H9 (cell line): ENCODE results near the gene NEK4. TPM values are rescaled to one million over a fixed set of nuclear protein-coding genes. Genes with fewer than 3 reads are reported as not detected.
A peak's percentile ranks its signal among the peaks of the same experiment; 100 is the strongest.

Experiments
- DNase-seq: peaks from one replicate; pipeline ENCODE4 v3.0.0-alpha.2; 2017
- H2AFZ ChIP-seq: one replicate; pipeline ENCODE4 v1.6.1; 2013; ENCODE audit warnings: mild to moderate bottlenecking, low read length, control low read depth, moderate library complexity
- H2AK5ac ChIP-seq: 2 replicates; pipeline ENCODE4 v1.6.1; 2013; ENCODE audit warnings: low read length, control low read depth, mixed read lengths; ENCODE audit not compliant: insufficient read length
- H2BK120ac ChIP-seq: one replicate; pipeline ENCODE4 v1.6.1; 2013; ENCODE audit warnings: low read depth, mild to moderate bottlenecking, low read length, control low read depth, inconsistent platforms; ENCODE audit not compliant: poor library complexity, severe bottlenecking
- H2BK12ac ChIP-seq: 2 replicates; pipeline ENCODE4 v1.6.1; 2013; ENCODE audit warnings: low read length, control low read depth, mixed read lengths, low read depth; ENCODE audit not compliant: insufficient read length
- H2BK15ac ChIP-seq: 2 replicates; pipeline ENCODE4 v1.6.1; 2013; ENCODE audit warnings: low read depth, low read length, control low read depth
- H2BK20ac ChIP-seq: one replicate; pipeline ENCODE4 v1.6.1; 2013; ENCODE audit warnings: low read depth, mild to moderate bottlenecking, low read length, control low read depth, inconsistent platforms; ENCODE audit not compliant: poor library complexity, severe bottlenecking
- H2BK5ac ChIP-seq: 2 replicates; pipeline ENCODE4 v1.6.1; 2013; ENCODE audit warnings: low read length, control low read depth, mixed read lengths; ENCODE audit not compliant: insufficient read length
- H3K14ac ChIP-seq: 2 replicates; pipeline ENCODE4 v1.6.1; 2013; ENCODE audit warnings: low read length, control low read depth; ENCODE audit not compliant: insufficient read depth
- H3K18ac ChIP-seq: 2 replicates; pipeline ENCODE4 v1.6.1; 2013; ENCODE audit warnings: low read depth, mild to moderate bottlenecking, mixed read lengths, low read length, control low read depth; ENCODE audit not compliant: insufficient read length
- H3K23ac ChIP-seq: 2 replicates; pipeline ENCODE4 v1.6.1; 2013; ENCODE audit warnings: low read length, control low read depth, mixed read lengths, low read depth; ENCODE audit not compliant: insufficient read length
- H3K23me2 ChIP-seq: 2 replicates; pipeline ENCODE4 v1.6.1; 2013; ENCODE audit warnings: low read depth, mild to moderate bottlenecking, mixed read lengths, low read length, control low read depth; ENCODE audit not compliant: insufficient read length, poor library complexity, severe bottlenecking
- H3K27ac ChIP-seq: 2 replicates; pipeline ENCODE4 v1.5.1; 2013; ENCODE audit warnings: low read length, control low read depth, mixed read lengths, low read depth; ENCODE audit not compliant: insufficient read length
- H3K27me3 ChIP-seq: 2 replicates; pipeline ENCODE4 v1.6.1; 2013; ENCODE audit warnings: low read length, control low read depth, inconsistent platforms; ENCODE audit not compliant: insufficient read depth
- H3K4ac ChIP-seq: 2 replicates; pipeline ENCODE4 v1.6.1; 2013; ENCODE audit warnings: low read depth, mild to moderate bottlenecking, control low read depth, inconsistent platforms, low read length, moderate library complexity
- H3K4me1 ChIP-seq: 2 replicates; pipeline ENCODE4 v1.6.1; 2013; ENCODE audit warnings: low read length, control low read depth, inconsistent platforms; ENCODE audit not compliant: insufficient read depth
- H3K4me2 ChIP-seq: 2 replicates; pipeline ENCODE4 v1.6.1; 2013; ENCODE audit warnings: low read length, control low read depth, mixed read lengths; ENCODE audit not compliant: insufficient read length, insufficient read depth
- H3K56ac ChIP-seq: 2 replicates; pipeline ENCODE4 v1.6.1; 2013; ENCODE audit warnings: low read depth, mild to moderate bottlenecking, mixed read lengths, low read length, control low read depth; ENCODE audit not compliant: insufficient read length
- H3K79me1 ChIP-seq: 2 replicates; pipeline ENCODE4 v1.6.1; 2013; ENCODE audit warnings: low read depth, mild to moderate bottlenecking, moderate library complexity, low read length, control low read depth, inconsistent platforms; ENCODE audit not compliant: insufficient read depth, poor library complexity, severe bottlenecking
- H3K79me2 ChIP-seq: 2 replicates; pipeline ENCODE4 v1.6.1; 2013; ENCODE audit warnings: low read length, control low read depth, inconsistent platforms; ENCODE audit not compliant: insufficient read depth
- H3K9ac ChIP-seq: 2 replicates; pipeline ENCODE4 v1.6.1; 2013; ENCODE audit warnings: low read length, control low read depth, mixed read lengths; ENCODE audit not compliant: insufficient read length; ENCODE audit errors: extremely low read depth
- H3K9me3 ChIP-seq: one replicate; pipeline ENCODE4 v1.6.1; 2013; ENCODE audit warnings: low read depth, low read length, inconsistent platforms; ENCODE audit not compliant: control insufficient read depth
- H3T11ph ChIP-seq: one replicate; pipeline ENCODE4 v1.6.1; 2013; ENCODE audit warnings: mild to moderate bottlenecking, low read length, control low read depth, inconsistent platforms
- H4K20me1 ChIP-seq: one replicate; pipeline ENCODE4 v1.6.1; 2013; ENCODE audit not compliant: control insufficient read depth, insufficient read length, insufficient read depth
- H4K5ac ChIP-seq: 2 replicates; pipeline ENCODE4 v1.6.1; 2013; ENCODE audit warnings: low read depth, mild to moderate bottlenecking, mixed read lengths, low read length, control low read depth; ENCODE audit not compliant: insufficient read length
- H4K8ac ChIP-seq: replicated peaks from 2 replicates; pipeline ENCODE4 v1.6.1; 2013; ENCODE audit warnings: low read length, control low read depth, mixed read lengths, low read depth; ENCODE audit not compliant: insufficient read length
- H4K91ac ChIP-seq: 2 replicates; pipeline ENCODE4 v1.6.1; 2013; ENCODE audit warnings: low read depth, mild to moderate bottlenecking, moderate library complexity, mixed read lengths, low read length, control low read depth; ENCODE audit not compliant: insufficient read length
- H3K27ac Mint-ChIP-seq, 3 experiments: 2 replicates in 2 of 3; 3 replicates in 1 of 3; pipeline ENCODE4 v1.8.0; 2020 to 2021; ENCODE audit warnings: mixed read lengths in 3 of 3, mild to moderate bottlenecking in 1 of 3, moderate library complexity in 1 of 3
- H3K27me3 Mint-ChIP-seq: 2 replicates; pipeline ENCODE4 v1.8.0; 2021; ENCODE audit warnings: low read depth, mild to moderate bottlenecking, moderate library complexity, mixed read lengths
- H3K36me3 Mint-ChIP-seq, 3 experiments: 2 replicates in 2 of 3; 3 replicates in 1 of 3; pipeline ENCODE4 v1.8.0; 2020 to 2021; ENCODE audit warnings: low read depth in 3 of 3, mixed read lengths in 3 of 3; ENCODE audit not compliant: insufficient read depth in 1 of 3
- H3K4me1 Mint-ChIP-seq, 2 experiments: 2 replicates each; pipeline ENCODE4 v1.8.0; 2020; ENCODE audit warnings: mixed read lengths in 2 of 2
- H3K4me3 Mint-ChIP-seq, 2 experiments: 2 replicates in 1 of 2; 3 replicates in 1 of 2; pipeline ENCODE4 v1.8.0; 2020 to 2021; ENCODE audit warnings: mild to moderate bottlenecking in 2 of 2, mixed read lengths in 2 of 2, moderate library complexity in 1 of 2
- H3K9me3 Mint-ChIP-seq, 2 experiments: 2 replicates in 1 of 2; 3 replicates in 1 of 2; pipeline ENCODE4 v1.8.0; 2020; ENCODE audit warnings: mild to moderate bottlenecking in 2 of 2, mixed read lengths in 2 of 2, moderate library complexity in 1 of 2
- WGBS: extraction: QIAGEN DNeasy Blood & Tissue Kit; methylation state at CpG from one replicate; pipeline ENCODE4 v1.1.7; 2013; ENCODE audit warnings: missing lambda C conversion rate, low lambda C conversion rate, mixed read lengths; ENCODE audit not compliant: insufficient read length; ENCODE audit errors: extremely low coverage; 5-methylcytosine and 5-hydroxymethylcytosine counted together
- total RNA-seq: library from RNA; stranded (reverse); gene quantifications from 2 replicates; pipeline ENCODE4 v1.2.1, GENCODE V29; 2021
- TF ChIP-seq, protein P1 (sequence below): fragments of 200-600 bp; sonication (generic); conservative IDR thresholded peaks from 3 replicates; pipeline ENCODE4 v1.8.0; 2021; ENCODE audit warnings: antibody characterized with exemption, mild to moderate bottlenecking

The NEK4 gene
- total RNA-seq, 1 experiment from 2014 or later, result 36.0 TPM

DNA sequence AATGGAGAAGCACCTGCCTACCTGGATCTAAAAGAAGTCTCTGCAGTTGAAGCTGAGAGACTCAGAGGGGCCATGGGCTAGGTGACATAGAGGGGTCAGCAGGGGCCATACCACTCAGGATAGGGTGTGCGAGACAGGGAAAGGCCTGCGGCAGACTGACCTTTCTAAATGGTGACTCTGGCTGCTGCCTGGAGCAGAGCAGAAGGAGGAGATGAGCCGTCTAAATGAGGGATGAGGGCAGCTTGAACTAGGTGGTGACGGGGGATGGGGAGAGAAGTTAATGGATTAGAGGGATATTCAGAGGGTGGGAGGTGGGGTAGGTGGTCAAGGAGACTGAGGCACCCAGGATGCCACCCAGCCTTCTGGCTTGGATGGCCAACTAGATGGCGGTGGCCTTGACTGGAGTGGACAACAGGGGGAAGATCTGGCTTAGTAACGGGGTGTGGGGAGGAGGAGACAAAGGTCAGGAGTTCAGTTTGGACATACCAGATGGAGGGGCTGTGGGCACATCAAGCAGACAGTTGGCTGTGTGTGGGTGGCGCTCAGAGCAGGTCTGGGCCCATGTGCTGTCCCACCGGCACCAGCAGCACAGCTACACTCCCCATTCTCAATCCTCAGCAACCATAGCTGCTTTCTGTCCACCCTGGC, 3.5 kb upstream of the NEK4 start:
- H4K8ac ChIP-seq, result no peak overlapping the region
- no peaks in the 10 kb centered on the region for H3K79me1 ChIP-seq
- no peak overlapping the region for H2AK5ac ChIP-seq
- no peak overlapping the region for H3K18ac ChIP-seq
- H3K27ac Mint-ChIP-seq, result peak overlapping the region in 1 of 3 experiments; percentile 16; a peak in 1 of 7 replicates
- peaks cover 9 to 16% of the 10 kb centered on the region in 2 experiments for H3K4me1 Mint-ChIP-seq
- no peak overlapping the region for H3T11ph ChIP-seq
- no peak overlapping the region for H2BK20ac ChIP-seq
- no peak overlapping the region for H3K23ac ChIP-seq
- H3K36me3 Mint-ChIP-seq, result no peaks in the 10 kb centered on the region; a peak in 1 of 7 replicates
- no peak overlapping the region for H3K4me2 ChIP-seq
- TF ChIP-seq, protein P1, sequence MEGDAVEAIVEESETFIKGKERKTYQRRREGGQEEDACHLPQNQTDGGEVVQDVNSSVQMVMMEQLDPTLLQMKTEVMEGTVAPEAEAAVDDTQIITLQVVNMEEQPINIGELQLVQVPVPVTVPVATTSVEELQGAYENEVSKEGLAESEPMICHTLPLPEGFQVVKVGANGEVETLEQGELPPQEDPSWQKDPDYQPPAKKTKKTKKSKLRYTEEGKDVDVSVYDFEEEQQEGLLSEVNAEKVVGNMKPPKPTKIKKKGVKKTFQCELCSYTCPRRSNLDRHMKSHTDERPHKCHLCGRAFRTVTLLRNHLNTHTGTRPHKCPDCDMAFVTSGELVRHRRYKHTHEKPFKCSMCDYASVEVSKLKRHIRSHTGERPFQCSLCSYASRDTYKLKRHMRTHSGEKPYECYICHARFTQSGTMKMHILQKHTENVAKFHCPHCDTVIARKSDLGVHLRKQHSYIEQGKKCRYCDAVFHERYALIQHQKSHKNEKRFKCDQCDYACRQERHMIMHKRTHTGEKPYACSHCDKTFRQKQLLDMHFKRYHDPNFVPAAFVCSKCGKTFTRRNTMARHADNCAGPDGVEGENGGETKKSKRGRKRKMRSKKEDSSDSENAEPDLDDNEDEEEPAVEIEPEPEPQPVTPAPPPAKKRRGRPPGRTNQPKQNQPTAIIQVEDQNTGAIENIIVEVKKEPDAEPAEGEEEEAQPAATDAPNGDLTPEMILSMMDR, result no peak
- H3K79me2 ChIP-seq, result no peaks in the 10 kb centered on the region; the same call in 1 of the 2 replicates
- DNase-seq, result no peak
- H3K27me3 ChIP-seq, result no peaks in the 10 kb centered on the region
- no peak overlapping the region for H2BK120ac ChIP-seq
- no peak overlapping the region for H3K4me3 Mint-ChIP-seq
- no peaks in the 10 kb centered on the region for H4K20me1 ChIP-seq
- H2AFZ ChIP-seq, result no peak overlapping the region
- H3K27ac ChIP-seq, result no peak overlapping the region
- H3K9me3 Mint-ChIP-seq, result no peaks in the 10 kb centered on the region
- H3K9ac ChIP-seq, result no peak overlapping the region
- H3K56ac ChIP-seq, result no peak overlapping the region
- WGBS, result 100% methylated on average over 1 of the region's 8 CpGs
- peaks cover 6% of the 10 kb centered on the region for H3K23me2 ChIP-seq
- H3K14ac ChIP-seq, result no peak overlapping the region
- H2BK5ac ChIP-seq, result no peak overlapping the region
- no peak overlapping the region for H4K5ac ChIP-seq
- peaks cover 9% of the 10 kb centered on the region for H3K27me3 Mint-ChIP-seq
- H3K4ac ChIP-seq, result no peak overlapping the region
- H2BK15ac ChIP-seq, result no peak overlapping the region
- no peaks in the 10 kb centered on the region for H3K9me3 ChIP-seq
- H2BK12ac ChIP-seq, result no peak overlapping the region
- no peaks in the 10 kb centered on the region for H3K4me1 ChIP-seq
- no peak overlapping the region for H4K91ac ChIP-seq
